Vagina (tissue), 2 donors: Measurements from ENCODE around the gene SDCCAG8.

Experiments
- POLR2A ChIP-seq, 2 donors: fragments of 450-650 bp; IDR thresholded peaks; one replicate each; pipeline ENCODE4 v1.6.1; 2017; ENCODE audit warnings: antibody characterized with exemption in 2 of 2, mild to moderate bottlenecking in 2 of 2, moderate library complexity in 2 of 2
- POLR2AphosphoS5 ChIP-seq, 2 donors: sonication (generic); formaldehyde crosslinking; IDR thresholded peaks; one replicate each; pipeline ENCODE4 v1.9.0; 2017; ENCODE audit warnings: antibody characterized with exemption in 2 of 2, mild to moderate bottlenecking in 2 of 2, low read depth in 1 of 2; ENCODE audit not compliant: insufficient read depth in 1 of 2
- TF ChIP-seq, protein P1 (sequence below), 3 experiments: fragments of 450-650 bp in 2 of 3; fragments of 200-600 bp in 1 of 3; sonication (generic) in 1 of 3; IDR thresholded peaks; one replicate each; pipeline ENCODE4 v1.5.1; 2017 to 2019; ENCODE audit warnings: antibody characterized with exemption in 3 of 3, mild to moderate bottlenecking in 2 of 3, moderate library complexity in 2 of 3

DNA sequence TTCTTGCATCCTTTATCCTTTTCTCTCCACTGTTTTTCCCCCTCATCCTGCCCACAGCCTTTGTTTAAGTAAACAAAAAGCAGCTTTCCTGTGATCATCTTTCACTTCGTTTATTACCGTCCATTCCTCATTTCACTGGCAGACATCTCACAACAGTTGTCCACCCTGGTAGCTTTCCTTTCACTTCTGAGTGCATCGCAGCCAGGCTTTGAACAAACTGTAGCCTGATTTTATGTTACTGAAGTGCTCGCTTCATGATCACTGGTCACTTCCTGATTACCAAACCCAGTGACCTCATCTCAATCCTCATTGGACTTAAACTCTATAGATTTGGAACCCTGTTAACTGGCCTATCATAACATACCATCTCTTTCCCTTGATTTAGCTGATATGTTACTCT is 67.7 kb downstream of the SDCCAG8 start:
- TF ChIP-seq, protein P1, sequence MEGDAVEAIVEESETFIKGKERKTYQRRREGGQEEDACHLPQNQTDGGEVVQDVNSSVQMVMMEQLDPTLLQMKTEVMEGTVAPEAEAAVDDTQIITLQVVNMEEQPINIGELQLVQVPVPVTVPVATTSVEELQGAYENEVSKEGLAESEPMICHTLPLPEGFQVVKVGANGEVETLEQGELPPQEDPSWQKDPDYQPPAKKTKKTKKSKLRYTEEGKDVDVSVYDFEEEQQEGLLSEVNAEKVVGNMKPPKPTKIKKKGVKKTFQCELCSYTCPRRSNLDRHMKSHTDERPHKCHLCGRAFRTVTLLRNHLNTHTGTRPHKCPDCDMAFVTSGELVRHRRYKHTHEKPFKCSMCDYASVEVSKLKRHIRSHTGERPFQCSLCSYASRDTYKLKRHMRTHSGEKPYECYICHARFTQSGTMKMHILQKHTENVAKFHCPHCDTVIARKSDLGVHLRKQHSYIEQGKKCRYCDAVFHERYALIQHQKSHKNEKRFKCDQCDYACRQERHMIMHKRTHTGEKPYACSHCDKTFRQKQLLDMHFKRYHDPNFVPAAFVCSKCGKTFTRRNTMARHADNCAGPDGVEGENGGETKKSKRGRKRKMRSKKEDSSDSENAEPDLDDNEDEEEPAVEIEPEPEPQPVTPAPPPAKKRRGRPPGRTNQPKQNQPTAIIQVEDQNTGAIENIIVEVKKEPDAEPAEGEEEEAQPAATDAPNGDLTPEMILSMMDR (IDR thresholded peaks at IDR 0.05), result no peak
- TF ChIP-seq POLR2AphosphoS5 (IDR thresholded peaks at IDR 0.05; ENCODE audit: insufficient read depth in 1 of 2, low read depth in 1 of 2) (no peak), POLR2A (IDR thresholded peaks at IDR 0.05) (no peak)
